ENCODE measurements around the gene CENPH. TPM values are rescaled to one million over a fixed set of nuclear protein-coding genes. Genes with fewer than 3 reads are reported as not detected.

CENPH gene
- total and polyA plus RNA-seq, 2 of the 13 experiments (the other 11 are each of a cell fraction or from before 2014, with no cell fraction given), result 11.2 to 28.8 TPM

GRCh38 chr5:69206528-69207190 lies 17.3 kb downstream of the CENPH start (continued):
- no peak for TF ChIP-seq HNF4G (IDR thresholded peaks at IDR 0.05; ENCODE audit: borderline replicate concordance, low read depth, low read length)
- no peak for TF ChIP-seq HNF4G (CRISPR knock-in tag; IDR thresholded peaks at IDR 0.05; ENCODE audit: borderline replicate concordance, low read depth)
- TF ChIP-seq ZNF703 (CRISPR knock-in tag; IDR thresholded peaks at IDR 0.05; ENCODE audit: borderline replicate concordance), result no peak
- no peak for TF ChIP-seq HMG20B (CRISPR knock-in tag; conservative IDR thresholded peaks at IDR 0.05)
- no peak for TF ChIP-seq TERF1 (CRISPR knock-in tag; IDR thresholded peaks at IDR 0.05)
- no peak for TF ChIP-seq KMT2A (CRISPR knock-in tag; IDR thresholded peaks at IDR 0.05)
- no peak for TF ChIP-seq ATRX (CRISPR knock-in tag; IDR thresholded peaks at IDR 0.05; ENCODE audit: borderline replicate concordance)
- no peak for TF ChIP-seq LRRFIP1 (CRISPR knock-in tag; conservative IDR thresholded peaks at IDR 0.05)
- TF ChIP-seq ZNF510 (CRISPR knock-in tag; IDR thresholded peaks at IDR 0.05; ENCODE audit: low read depth), result no peak
- no peak for TF ChIP-seq ZNF484 (CRISPR knock-in tag; IDR thresholded peaks at IDR 0.05; ENCODE audit: borderline replicate concordance, low read depth)
- TF ChIP-seq ZBTB20 (CRISPR knock-in tag; IDR thresholded peaks at IDR 0.05; ENCODE audit: borderline replicate concordance, low read depth), result 0 out of 2 replicates have a peak, but pooled peaks have one; percentile 57
- 0 out of 2 replicates have a peak, but pooled peaks have one; percentile 22 for TF ChIP-seq ATF3 (CRISPR knock-in tag; IDR thresholded peaks at IDR 0.05)
- TF ChIP-seq TFAP4 (IDR thresholded peaks at IDR 0.05; ENCODE audit: borderline replicate concordance, low read depth), result no peak
- no peak for TF ChIP-seq ZNF329 (CRISPR knock-in tag; IDR thresholded peaks at IDR 0.05; ENCODE audit: low read depth)
- TF ChIP-seq TOE1 (CRISPR knock-in tag; IDR thresholded peaks at IDR 0.05), result no peak
- TF ChIP-seq CREBL2 (CRISPR knock-in tag; IDR thresholded peaks at IDR 0.05; ENCODE audit: borderline replicate concordance), result no peak
- TF ChIP-seq ZNF704 (CRISPR knock-in tag; IDR thresholded peaks at IDR 0.05; ENCODE audit: borderline replicate concordance), result no peak
- TF ChIP-seq TRAFD1 (CRISPR knock-in tag; IDR thresholded peaks at IDR 0.05; ENCODE audit: borderline replicate concordance), result no peak
- no peak for TF ChIP-seq ZBTB1 (CRISPR knock-in tag; IDR thresholded peaks at IDR 0.05; ENCODE audit: borderline replicate concordance)
- no peak for TF ChIP-seq ZMYM4 (CRISPR knock-in tag; IDR thresholded peaks at IDR 0.05)
- TF ChIP-seq RXRB (CRISPR knock-in tag; IDR thresholded peaks at IDR 0.05; ENCODE audit: borderline replicate concordance), result peak; percentile 19; the same call in 1 of the 2 replicates

All from HepG2 (cell line).